GM12878 (cell line): Measurements from ENCODE around the gene DNAAF8. TPM values are rescaled to one million over a fixed set of nuclear protein-coding genes. Genes with fewer than 3 reads are reported as not detected.

Experiments
- ATAC-seq: fragments of 200-7000 bp; cut with Tn5 transposase; 3 replicates; pipeline ENCODE4 v1.9.1; 2020; ENCODE audit warnings: mild to moderate bottlenecking, moderate library complexity
- BruUV-seq: library from RNA; stranded (reverse); fragments of 400-500 nt; replicated peaks from 2 replicates; lab custom pipeline; 2021; lab: Mats Ljungman, UMichigan
- CTCF ChIA-PET: fragments of 300-600 bp; sonication (Branson Sonifier 250); formaldehyde crosslinking; extraction: SDS; loops from one replicate; lab custom pipeline; 2021; ENCODE audit warnings: inconsistent platforms; lab: Yijun Ruan, JAX
- POLR2A ChIA-PET: fragments of 350-600 bp; formaldehyde crosslinking; extraction: SDS; loops from one replicate; lab custom pipeline; 2021; ENCODE audit warnings: inconsistent platforms; lab: Charles Lee
- RAD21 ChIA-PET: fragments of 300-600 bp; sonication (Branson Sonifier 250); formaldehyde crosslinking; loops from one replicate; lab custom pipeline; 2023; ENCODE audit warnings: antibody characterized with exemption; ENCODE audit not compliant: unreplicated experiment; lab: Charles Lee
- SMC1A ChIA-PET: fragments of 300-600 bp; sonication (Branson Sonifier 250); formaldehyde crosslinking; loops from one replicate; lab custom pipeline; 2023; ENCODE audit not compliant: unreplicated experiment, uncharacterized antibody; lab: Charles Lee
- DNase-seq: peaks from one replicate; pipeline ENCODE4 v3.0.0-alpha.2; 2011; ENCODE audit warnings: low read depth, low spot score
- FAIRE-seq: peaks from 3 replicates; lab custom pipeline; 2011; peaks lifted over from hg19 to GRCh38; lab: Jason Lieb, UNC
- H2AFZ ChIP-seq: 2 replicates; pipeline ENCODE4 v1.6.0; 2011; ENCODE audit warnings: low read depth, low read length, control low read depth; ENCODE audit not compliant: control insufficient read depth
- H3K27ac ChIP-seq: 2 replicates; pipeline ENCODE4 v1.5.1; 2011; ENCODE audit warnings: control low read depth; ENCODE audit not compliant: control insufficient read depth, insufficient read depth
- H3K27me3 ChIP-seq, 2 experiments: replicated peaks in 1 of 2; 2 replicates each; pipeline versions ENCODE4 v1.6.0 to v1.6.1; 2011; ENCODE audit warnings: low read length in 1 of 2; ENCODE audit not compliant: control insufficient read depth in 2 of 2, insufficient read depth in 2 of 2
- H3K36me3 ChIP-seq, 2 experiments: 2 replicates each; pipeline ENCODE4 v1.5.1; 2011; ENCODE audit warnings: low read length in 1 of 2; ENCODE audit not compliant: control insufficient read depth in 2 of 2, insufficient read depth in 2 of 2
- H3K4me1 ChIP-seq: 2 replicates; pipeline ENCODE4 v1.6.1; 2011; ENCODE audit warnings: mild to moderate bottlenecking, low read length, moderate library complexity, mixed read lengths; ENCODE audit not compliant: control insufficient read depth, insufficient read depth
- H3K4me2 ChIP-seq: 2 replicates; pipeline ENCODE4 v1.6.0; 2011; ENCODE audit warnings: control low read depth; ENCODE audit not compliant: control insufficient read depth, insufficient read depth
- H3K4me3 ChIP-seq: fragments of 200-600 bp; sonication (generic); 2 replicates; pipeline ENCODE4 v1.5.1; 2016
- H3K79me2 ChIP-seq: 2 replicates; pipeline ENCODE4 v1.6.0; 2011; ENCODE audit warnings: low read length; ENCODE audit not compliant: control insufficient read depth, insufficient read depth
- H3K9ac ChIP-seq: 2 replicates; pipeline ENCODE4 v1.8.0; 2011; ENCODE audit warnings: low read length, control low read depth, mixed read lengths; ENCODE audit not compliant: control insufficient read depth, insufficient read depth
- H3K9me3 ChIP-seq: replicated peaks from 3 replicates; pipeline ENCODE4 v1.5.1; 2011; ENCODE audit warnings: mild to moderate bottlenecking, low read length; ENCODE audit not compliant: control insufficient read depth, insufficient read depth
- H4K20me1 ChIP-seq: 2 replicates; pipeline ENCODE4 v1.6.0; 2011; ENCODE audit not compliant: control insufficient read depth, insufficient read depth
- HSF1 ChIP-seq: fragments of 150-350 bp; IDR thresholded peaks from 2 replicates; pipeline ENCODE4 v1.6.1; 2014; ENCODE audit warnings: mild to moderate bottlenecking, low read depth, low read length
- SKIL ChIP-seq: fragments of 450-650 bp; IDR thresholded peaks from 2 replicates; pipeline ENCODE4 v1.6.1; 2017; ENCODE audit warnings: mild to moderate bottlenecking, low read depth, inconsistent platforms; ENCODE audit not compliant: poor library complexity, severe bottlenecking
- STAT3 ChIP-seq: IDR thresholded peaks from 2 replicates; pipeline ENCODE4 v1.6.1; 2011; ENCODE audit warnings: low read depth, low read length, improper control_type of control experiment
- WGBS: methylation state at CpG from one replicate; pipeline ENCODE4 v1.1.6; 2016; ENCODE audit warnings: low lambda C conversion rate; ENCODE audit not compliant: insufficient replicate concordance, insufficient coverage; ENCODE audit errors: missing lambda C conversion rate; 5-methylcytosine and 5-hydroxymethylcytosine counted together
- in situ Hi-C: fragments of 300-500 bp; cut with MboI; formaldehyde crosslinking; loops from 9 replicates; pipeline ENCODE4 v1.14.3; 2018; ENCODE audit warnings: mixed read lengths
- intact Hi-C: fragments of 100-400 bp; cut with micrococcal nuclease; formaldehyde crosslinking; loops from one replicate; pipeline ENCODE4 v1.14.2; 2022; ENCODE audit not compliant: unreplicated experiment
- polyA plus RNA-seq, 11 experiments: library from polyadenylated mRNA; depleted of rRNA in 4 of 11; unstranded in 6 of 11; stranded (reverse) in 5 of 11; fragments of >200 nt; fragmentation: Nextera tagmentation in 4 of 11; fragmentation: Illumina TruSeq in 1 of 11; extraction: Ambion mirVana in 4 of 11; extraction: Trizol in 1 of 11; gene quantifications; 1 replicate in 1 of 11; 2 replicates in 10 of 11; pipeline versions ENCODE4 v1.2.1 to v1.2.3, GENCODE V29; 2011 to 2016; ENCODE audit warnings: inconsistent platforms in 2 of 11, missing spikeins in 2 of 11, low read depth in 1 of 11
- total RNA-seq, 4 experiments: library from RNA; depleted of rRNA in 3 of 4; stranded (reverse); fragments of >200 nt in 3 of 4; fragmentation: Illumina TruSeq in 1 of 4; extraction: Trizol in 1 of 4; gene quantifications; 2 replicates each; pipeline versions ENCODE4 v1.2.1 to v1.2.3, GENCODE V29; 2013 to 2021

DNAAF8 gene
- total and polyA plus RNA-seq, 10 of the 15 experiments (the other 5 are each of a cell fraction or from before 2014, with no cell fraction given): 0.01 to 0.78 (median 0.22) TPM; not detected in 2

GRCh38 chr16:4788489-4788889 is 54.2 kb downstream of the DNAAF8 start:
- no peak for TF ChIP-seq SKIL
- TF ChIP-seq HSF1: no peak
- no peak for TF ChIP-seq STAT3
- DNase-seq (no peak), ATAC-seq (no peak), FAIRE-seq (no peak)
- Histone ChIP-seq H3K4me1 (no peaks in the 10 kb centered on the region), H3K27ac (no peak overlapping the region), H3K36me3 (no peaks in the 10 kb centered on the region), H3K4me3 (no peak overlapping the region), H3K4me2 (no peak overlapping the region), H3K79me2 (no peaks in the 10 kb centered on the region), H3K9me3 (no peaks in the 10 kb centered on the region), H2AFZ (no peak overlapping the region), H3K27me3 (no peaks in the 10 kb centered on the region), H4K20me1 (no peaks in the 10 kb centered on the region), H3K9ac (no peak overlapping the region)
- ChIA-PET RAD21 (no interaction called here), CTCF (interaction anchor here (1.1 kb wide), 1 partner anchor 54 kb away, joined by 3 read pairs; the partner anchor contains the start of genes ANKS3 and DNAAF8), POLR2A (no interaction called here), SMC1A (no interaction called here)
- 50% methylated on average over 9 of the region's 9 CpGs for WGBS
- in situ Hi-C loops (no loop called here), intact Hi-C loops (no loop called here)
- no TSS peak for BruUV-seq
